ENCODE data around the gene AWAT2. TPM values are rescaled to one million over a fixed set of nuclear protein-coding genes. Genes with fewer than 3 reads are reported as not detected.

The AWAT2 gene
- total RNA-seq, 2 experiments from 2014 or later, result not detected

GRCh38 chrX:70039758-70040157 is 10.0 kb downstream of the AWAT2 start:
- Mint-ChIP-seq H3K27ac (no peak overlapping the region), H3K36me3 (ENCODE audit: low read depth) (no peaks in the 10 kb centered on the region), H3K27me3 (no peaks in the 10 kb centered on the region), H3K4me3 (no peak overlapping the region), H3K9me3 (no peaks in the 10 kb centered on the region), H3K4me1 (ENCODE audit: low read depth) (no peaks in the 10 kb centered on the region)
- no peaks in the 10 kb centered on the region for H3K36me3 ChIP-seq (ENCODE audit: insufficient read depth, low read length)
- no peak overlapping the region for H3K27ac ChIP-seq (ENCODE audit: low read depth in 1 of 2, low read length in 2 of 2)
- H3K4me1 ChIP-seq (ENCODE audit: insufficient read depth, low read length), result no peaks in the 10 kb centered on the region
- H3K9me3 ChIP-seq (ENCODE audit: control insufficient read depth in 1 of 2, insufficient read depth in 1 of 2, low read length in 2 of 2), result no peaks in the 10 kb centered on the region
- DNase-seq, result no peak
- intact Hi-C loops (cut with DNase I, micrococcal nuclease), result no loop called here
- ATAC-seq (ENCODE audit: poor library complexity), result no peak
- no peaks in the 10 kb centered on the region for H3K27me3 ChIP-seq (ENCODE audit: control insufficient read depth in 1 of 2, insufficient read depth in 2 of 2, low read length in 2 of 2)
- no peak for TF ChIP-seq CTCF (IDR thresholded peaks at IDR 0.05)
- POLR2A ChIA-PET, result no interaction called here
- no peak overlapping the region for H3K4me3 ChIP-seq (ENCODE audit: low read length)
- CTCF ChIA-PET, result no interaction called here

GRCh38 chrX:70038951-70039350 is 10.8 kb downstream of the AWAT2 start:
- Histone ChIP-seq H3K36me3 (ENCODE audit: insufficient read depth, low read length) (no peaks in the 10 kb centered on the region), H3K4me1 (ENCODE audit: insufficient read depth, low read length) (no peaks in the 10 kb centered on the region), H3K27ac (ENCODE audit: low read depth in 1 of 2, low read length in 2 of 2) (no peak overlapping the region), H3K27me3 (ENCODE audit: control insufficient read depth in 1 of 2, insufficient read depth in 2 of 2, low read length in 2 of 2) (no peaks in the 10 kb centered on the region), H3K4me3 (ENCODE audit: low read length) (no peak overlapping the region), H3K9me3 (ENCODE audit: control insufficient read depth in 1 of 2, insufficient read depth in 1 of 2, low read length in 2 of 2) (no peaks in the 10 kb centered on the region)
- intact Hi-C loops (cut with DNase I, micrococcal nuclease), result no loop called here
- Mint-ChIP-seq H3K9me3 (no peaks in the 10 kb centered on the region), H3K27me3 (no peaks in the 10 kb centered on the region), H3K27ac (no peak overlapping the region), H3K4me3 (no peak overlapping the region), H3K4me1 (ENCODE audit: low read depth) (no peaks in the 10 kb centered on the region), H3K36me3 (ENCODE audit: low read depth) (no peaks in the 10 kb centered on the region)
- POLR2A ChIA-PET, result no interaction called here
- CTCF ChIA-PET, result no interaction called here
- no peak for TF ChIP-seq CTCF (IDR thresholded peaks at IDR 0.05)
- no peak for DNase-seq
- no peak for ATAC-seq (ENCODE audit: poor library complexity)

- Mint-ChIP-seq H3K4me3 (no peak overlapping the region), H3K27ac (no peak overlapping the region), H3K4me1 (ENCODE audit: low read depth) (no peaks in the 10 kb centered on the region), H3K9me3 (no peaks in the 10 kb centered on the region), H3K27me3 (no peaks in the 10 kb centered on the region), H3K36me3 (ENCODE audit: low read depth) (no peaks in the 10 kb centered on the region)
- no peak for ATAC-seq (ENCODE audit: poor library complexity)
- CTCF ChIA-PET, result interaction anchor here (0.6 kb wide), 1 partner anchor 106 kb away, joined by 3 read pairs; no protein-coding TSS in a partner anchor
- no peaks in the 10 kb centered on the region for H3K9me3 ChIP-seq (ENCODE audit: control insufficient read depth in 1 of 2, insufficient read depth in 1 of 2, low read length in 2 of 2)
- DNase-seq, result no peak
- H3K4me1 ChIP-seq (ENCODE audit: insufficient read depth, low read length), result no peaks in the 10 kb centered on the region
- TF ChIP-seq CTCF (IDR thresholded peaks at IDR 0.05), result no peak
- no peak overlapping the region for H3K4me3 ChIP-seq (ENCODE audit: low read length)
- H3K27ac ChIP-seq (ENCODE audit: low read depth in 1 of 2, low read length in 2 of 2), result no peak overlapping the region
- POLR2A ChIA-PET, result no interaction called here
- no peaks in the 10 kb centered on the region for H3K36me3 ChIP-seq (ENCODE audit: insufficient read depth, low read length)
- H3K27me3 ChIP-seq (ENCODE audit: control insufficient read depth in 1 of 2, insufficient read depth in 2 of 2, low read length in 2 of 2), result no peaks in the 10 kb centered on the region
- intact Hi-C loops (cut with DNase I, micrococcal nuclease), result no loop called here
Observed at GRCh38 chrX:70038515-70038914, 11.2 kb downstream of the AWAT2 start.
